DMS 273 (cell line): Measurements from ENCODE around the gene CYP2C18.
"Not testable (repeated sequence)": the region's sequence is repeated elsewhere in the genome, so short reads cannot be mapped to it uniquely, and the experiment has no call there.

Experiments used
- DNase-seq: peaks from one replicate; lab custom pipeline; 2025; ENCODE audit not compliant: unreplicated experiment; lab: John Stamatoyannopoulos, UW

The CYP2C18 gene

GRCh38 chr10:94738588-94738987 is 55.1 kb downstream of the CYP2C18 start:
- DNase-seq: no peak

- DNase-seq: no peak
These were observed 63.6 kb downstream of the CYP2C18 start for GRCh38 chr10:94747137-94747536.

GRCh38 chr10:94747838-94748237 is 64.3 kb downstream of the CYP2C18 start:
- no peak for DNase-seq

GRCh38 chr10:94757916-94758315 is 74.4 kb downstream of the CYP2C18 start:
- DNase-seq: no peak

GRCh38 chr10:94760586-94761178 is 77.2 kb downstream of the CYP2C18 start:
- DNase-seq: no peak

- DNase-seq: no peak
These were observed 78.9 kb downstream of the CYP2C18 start, which contains the start of gene CYP2C19 for GRCh38 chr10:94762393-94762792. CYP2C19 (plus strand) TSS chr10:94762681; CDS start chr10:94762706, 25 bp downstream.

GRCh38 chr10:94775425-94775824 is 91.9 kb downstream of the CYP2C18 start:
- not testable (repeated sequence) for DNase-seq

- DNase-seq: no peak
These were observed 94.4 kb downstream of the CYP2C18 start for GRCh38 chr10:94777886-94778458.

GRCh38 chr10:94780844-94781243 is 97.3 kb downstream of the CYP2C18 start:
- DNase-seq: no peak

- no peak for DNase-seq
These were observed 100.7 kb downstream of the CYP2C18 start for GRCh38 chr10:94784256-94784655.

- DNase-seq: no peak
These were observed 101.7 kb downstream of the CYP2C18 start for GRCh38 chr10:94785211-94785610.
